HepG2 (cell line): ENCODE results near the gene CLDND2. TPM values are rescaled to one million over a fixed set of nuclear protein-coding genes. Genes with fewer than 3 reads are reported as not detected.

Experiments used
- CCDC6 ChIP-seq: sonication (generic); formaldehyde crosslinking; IDR thresholded peaks from 2 replicates; pipeline ENCODE4 v1.8.1; 2022; ENCODE audit warnings: mild to moderate bottlenecking, missing genetic modification reagents, moderate library complexity
- CTCF ChIP-seq: sonication (generic); formaldehyde crosslinking; IDR thresholded peaks from 2 replicates; pipeline ENCODE4 v1.5.0; 2020; ENCODE audit warnings: mild to moderate bottlenecking, missing genetic modification reagents, moderate library complexity
- ETV6 ChIP-seq: sonication (generic); formaldehyde crosslinking; conservative IDR thresholded peaks from 2 replicates; pipeline ENCODE4 v1.4.0; 2020; ENCODE audit warnings: missing genetic modification reagents
- FLYWCH1 ChIP-seq: sonication (generic); formaldehyde crosslinking; IDR thresholded peaks from 2 replicates; pipeline ENCODE4 v1.8.1; 2023; ENCODE audit warnings: mild to moderate bottlenecking, missing genetic modification reagents
- HBP1 ChIP-seq: IDR thresholded peaks from 2 replicates; pipeline ENCODE4 v1.6.1; 2016; ENCODE audit warnings: low read depth, control low read depth
- HNRNPK ChIP-seq: fragments of 200-400 bp; formaldehyde crosslinking; IDR thresholded peaks from 2 replicates; pipeline ENCODE4 v1.6.1; 2018; ENCODE audit warnings: low read length, low read depth, moderate library complexity, mild to moderate bottlenecking; ENCODE audit not compliant: poor library complexity, severe bottlenecking
- KLF16 ChIP-seq, 2 experiments: sonication (generic) in 1 of 2; formaldehyde crosslinking in 1 of 2; IDR thresholded peaks; 2 replicates each; pipeline versions ENCODE4 v1.6.1 to v1.8.0; 2016 to 2023; ENCODE audit warnings: missing genetic modification reagents in 2 of 2, missing compliant biosample characterization in 1 of 2
- MLLT10 ChIP-seq: sonication (generic); formaldehyde crosslinking; IDR thresholded peaks from 2 replicates; pipeline ENCODE4 v1.4.0; 2020; ENCODE audit warnings: missing genetic modification reagents
- NFKB2 ChIP-seq: sonication (generic); formaldehyde crosslinking; IDR thresholded peaks from 2 replicates; pipeline ENCODE4 v1.4.0; 2020; ENCODE audit warnings: missing genetic modification reagents, borderline replicate concordance
- NONO ChIP-seq, 2 experiments: fragments of 450-650 bp in 1 of 2; sonication (generic) in 1 of 2; formaldehyde crosslinking in 1 of 2; IDR thresholded peaks in 1 of 2; conservative IDR thresholded peaks in 1 of 2; 2 replicates each; pipeline versions ENCODE4 v1.6.1 to v1.8.0; 2017 to 2022; ENCODE audit warnings: mild to moderate bottlenecking in 1 of 2, missing genetic modification reagents in 1 of 2, moderate library complexity in 1 of 2
- NR2F1 ChIP-seq, 2 experiments: fragments of 450-650 bp in 1 of 2; formaldehyde crosslinking in 1 of 2; IDR thresholded peaks; 2 replicates each; pipeline versions ENCODE4 v1.5.0 to v1.6.1; 2016 to 2020; ENCODE audit warnings: mild to moderate bottlenecking in 1 of 2, missing compliant biosample characterization in 1 of 2, missing genetic modification reagents in 1 of 2, moderate library complexity in 1 of 2
- PAX8 ChIP-seq: sonication (generic); formaldehyde crosslinking; IDR thresholded peaks from 2 replicates; pipeline ENCODE4 v1.8.0; 2022; ENCODE audit warnings: mild to moderate bottlenecking, missing genetic modification reagents, borderline replicate concordance
- SIN3A ChIP-seq: IDR thresholded peaks from 2 replicates; pipeline ENCODE4 v1.6.1; 2011; ENCODE audit warnings: low read depth, mild to moderate bottlenecking, control low read depth, low read length, borderline replicate concordance
- SOX13 ChIP-seq, 3 experiments: fragments of 450-650 bp in 1 of 3; sonication (generic) in 1 of 3; formaldehyde crosslinking in 1 of 3; IDR thresholded peaks in 2 of 3; conservative IDR thresholded peaks in 1 of 3; 2 replicates each; pipeline versions ENCODE4 v1.5.0 to v1.6.1; 2016 to 2020; ENCODE audit warnings: antibody characterized with exemption in 1 of 3, mild to moderate bottlenecking in 1 of 3, missing compliant biosample characterization in 1 of 3, missing genetic modification reagents in 1 of 3, moderate library complexity in 1 of 3
- STAG1 ChIP-seq: sonication (generic); formaldehyde crosslinking; IDR thresholded peaks from 2 replicates; pipeline ENCODE4 v1.4.0; 2020; ENCODE audit warnings: missing genetic modification reagents
- TFDP2 ChIP-seq: sonication (generic); formaldehyde crosslinking; IDR thresholded peaks from 2 replicates; pipeline ENCODE4 v1.4.0; 2020; ENCODE audit warnings: missing genetic modification reagents
- THAP11 ChIP-seq: IDR thresholded peaks from 2 replicates; pipeline ENCODE4 v1.6.1; 2016; ENCODE audit warnings: missing biosample characterization, missing genetic modification reagents
- ZEB1 ChIP-seq: IDR thresholded peaks from 2 replicates; pipeline ENCODE4 v1.6.1; 2012; ENCODE audit warnings: mild to moderate bottlenecking, low read depth, inconsistent platforms; ENCODE audit not compliant: insufficient replicate concordance
- ZNF235 ChIP-seq: sonication (generic); formaldehyde crosslinking; IDR thresholded peaks from 2 replicates; pipeline ENCODE4 v1.8.1; 2023; ENCODE audit warnings: mild to moderate bottlenecking, missing genetic modification reagents, borderline replicate concordance
- ZNF563 ChIP-seq: sonication (generic); formaldehyde crosslinking; IDR thresholded peaks from 2 replicates; pipeline ENCODE4 v1.8.0; 2022; ENCODE audit warnings: mild to moderate bottlenecking, moderate library complexity, missing genetic modification reagents
- ZNF569 ChIP-seq: sonication (generic); formaldehyde crosslinking; IDR thresholded peaks from 2 replicates; pipeline ENCODE4 v1.5.0; 2020; ENCODE audit warnings: mild to moderate bottlenecking, missing genetic modification reagents, moderate library complexity, borderline replicate concordance
- ZNF644 ChIP-seq: IDR thresholded peaks from 2 replicates; pipeline ENCODE4 v1.6.1; 2016; ENCODE audit warnings: low read depth
- ZNF747 ChIP-seq: sonication (generic); formaldehyde crosslinking; IDR thresholded peaks from 2 replicates; pipeline ENCODE4 v1.8.1; 2023; ENCODE audit warnings: missing genetic modification reagents, mild to moderate bottlenecking, borderline replicate concordance
- ZNF790 ChIP-seq: sonication (generic); formaldehyde crosslinking; IDR thresholded peaks from 2 replicates; pipeline ENCODE4 v1.8.0; 2022; ENCODE audit warnings: missing genetic modification reagents, mild to moderate bottlenecking, borderline replicate concordance
- ZSCAN9 ChIP-seq: IDR thresholded peaks from 2 replicates; pipeline ENCODE4 v1.6.1; 2016; ENCODE audit warnings: borderline replicate concordance
- polyA plus RNA-seq, 8 experiments: library from polyadenylated mRNA; depleted of rRNA in 3 of 8; stranded (reverse) in 7 of 8; unstranded in 1 of 8; fragments of >200 nt; fragmentation: Illumina TruSeq in 4 of 8; extraction: Trizol in 4 of 8; gene quantifications; 2 replicates each; pipeline versions ENCODE4 v1.2.1 to v1.2.3, GENCODE V29; 2011 to 2016; ENCODE audit warnings: low read depth in 4 of 8, missing spikeins in 1 of 8, mixed read lengths in 1 of 8; ENCODE audit not compliant: insufficient read depth in 1 of 8
- total RNA-seq, 5 experiments: library from RNA; depleted of rRNA; stranded (reverse); fragments of >200 nt; fragmentation: Illumina TruSeq; extraction: Trizol; gene quantifications; 2 replicates each; pipeline ENCODE4 v1.2.3, GENCODE V29; 2016; ENCODE audit warnings: low read depth in 1 of 5

Gene CLDND2
- total and polyA plus RNA-seq, 2 of the 13 experiments (the other 11 are each of a cell fraction or from before 2014, with no cell fraction given), result 0.84 to 1.8 TPM

- peak; percentile 90 for TF ChIP-seq FLYWCH1 (CRISPR knock-in tag)
- TF ChIP-seq ZNF569, result no peak
- peak; percentile 85; the same call in 1 of the 2 replicates for TF ChIP-seq CCDC6 (CRISPR knock-in tag)
- no peak for TF ChIP-seq PAX8
- peak; percentile 100 for TF ChIP-seq TFDP2 (CRISPR knock-in tag)
- TF ChIP-seq CTCF (CRISPR knock-in tag), result no peak; the same call in 1 of the 2 replicates
- TF ChIP-seq NR2F1 (CRISPR knock-in tag; IDR thresholded peaks at IDR 0.05), result no peak
- TF ChIP-seq KLF16 (CRISPR knock-in tag; IDR thresholded peaks at IDR 0.05), result peak in 1 of 2 experiments; percentile 67; a peak in 1 of 4 replicates
- TF ChIP-seq ZNF644, result no peak
- TF ChIP-seq THAP11, result peak; percentile 73
- no peak for TF ChIP-seq NONO (IDR thresholded peaks at IDR 0.05)
- peak; percentile 60; the same call in 1 of the 2 replicates for TF ChIP-seq NONO (CRISPR knock-in tag; conservative IDR thresholded peaks at IDR 0.05)
- TF ChIP-seq ZNF235 (CRISPR knock-in tag), result peak; percentile 67; the same call in 1 of the 2 replicates
- no peak; the same call in 1 of the 2 replicates for TF ChIP-seq ZNF747 (CRISPR knock-in tag)
- TF ChIP-seq STAG1 (CRISPR knock-in tag), result no peak
- TF ChIP-seq ZEB1, result no peak
- TF ChIP-seq HNRNPK, result no peak
- no peak for TF ChIP-seq SOX13 (IDR thresholded peaks at IDR 0.05)
- no peak for TF ChIP-seq SOX13 (CRISPR knock-in tag; conservative IDR thresholded peaks at IDR 0.05 in 1 of 2, IDR thresholded peaks at IDR 0.05 in 1 of 2)
- TF ChIP-seq ZNF563 (CRISPR knock-in tag), result peak; percentile 59; the same call in 1 of the 2 replicates
- TF ChIP-seq ZNF790 (CRISPR knock-in tag), result no peak
- peak; percentile 93 for TF ChIP-seq SIN3A
- peak; percentile 56; the same call in 1 of the 2 replicates for TF ChIP-seq NFKB2 (CRISPR knock-in tag)
- no peak for TF ChIP-seq MLLT10 (CRISPR knock-in tag)
- peak; percentile 84; the same call in 1 of the 2 replicates for TF ChIP-seq HBP1 (CRISPR knock-in tag)
- no peak for TF ChIP-seq ETV6 (CRISPR knock-in tag)
- TF ChIP-seq ZSCAN9 (CRISPR knock-in tag), result no peak
These were observed 25.4 kb upstream of the CLDND2 start (continued) for GRCh38 chr19:51394050-51394836.
